ENCODE results near the gene FNBP1.
"Not testable (repeated sequence)": the region's sequence is repeated elsewhere in the genome, so short reads cannot be mapped to it uniquely, and the experiment has no call there.

FNBP1 gene

DNA sequence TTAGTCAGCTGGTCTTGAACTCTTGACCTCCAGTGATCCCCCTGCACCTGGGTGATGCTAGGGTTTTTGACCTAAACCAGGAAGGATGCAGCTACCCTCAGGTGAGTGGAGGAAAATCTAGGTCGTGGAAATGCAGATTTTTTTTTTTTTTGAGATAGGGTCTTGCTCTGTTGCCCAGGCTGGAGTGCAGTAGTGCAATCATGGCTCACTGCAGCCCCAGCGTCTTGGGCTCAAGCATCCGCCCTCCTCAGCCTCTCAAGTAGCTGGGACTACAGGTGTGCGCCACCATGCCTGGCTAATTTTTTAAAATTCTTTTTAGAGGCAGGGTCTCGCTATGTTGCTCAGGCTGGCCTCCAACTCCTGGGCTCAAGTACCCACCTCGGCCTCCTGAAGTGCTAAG lies 51.9 kb downstream of the FNBP1 start:
- H2BK120ac ChIP-seq (ENCODE audit: low read depth, low read length); H3K79me1 ChIP-seq (ENCODE audit: low read depth, low read length); H4K91ac ChIP-seq (ENCODE audit: low read depth, low read length, poor library complexity); H3K14ac ChIP-seq (ENCODE audit: low read length); H3K4me1 ChIP-seq (ENCODE audit: control insufficient read depth in 2 of 2, insufficient read depth in 1 of 2, low read depth in 1 of 2, low read length in 2 of 2); H2BK5ac ChIP-seq (ENCODE audit: low read length); H3K4me2 ChIP-seq (ENCODE audit: insufficient read depth, low read length, poor library complexity, severe bottlenecking); H3K4ac ChIP-seq (ENCODE audit: low read length); H2BK12ac ChIP-seq (ENCODE audit: low read length); H2BK15ac ChIP-seq (ENCODE audit: low read length); H3K23ac ChIP-seq (ENCODE audit: low read depth, low read length, poor library complexity); DNase-seq (ENCODE audit: low spot score); H3K9me3 ChIP-seq (replicated peaks in 1 of 2; ENCODE audit: control insufficient read depth in 2 of 2, insufficient read depth in 1 of 2, low read depth in 1 of 2, low read length in 2 of 2); H4K8ac ChIP-seq (ENCODE audit: low read depth, low read length); H2AFZ ChIP-seq (ENCODE audit: low read length); H3K9ac ChIP-seq (ENCODE audit: low read depth, low read length, poor library complexity); H2AK5ac ChIP-seq (ENCODE audit: low read depth, low read length); H3K27ac ChIP-seq (replicated peaks; ENCODE audit: low read length); H3K18ac ChIP-seq (ENCODE audit: low read length); H3K4me3 ChIP-seq (ENCODE audit: low read length in 2 of 2); H3K27me3 ChIP-seq (ENCODE audit: control insufficient read depth in 3 of 3, insufficient read depth in 3 of 3, low read depth in 1 of 3, low read length in 3 of 3): not testable (repeated sequence)
- no CpG with 5 or more reads among the region's 6 CpGs for WGBS, 2 donors (ENCODE audit: extremely low coverage in 2 of 2, insufficient read length in 2 of 2, insufficient replicate concordance in 1 of 2)
- peaks cover 0 to 14% of the 10 kb centered on the region in 2 donors for H3K36me3 ChIP-seq (replicated peaks in 1 of 2; ENCODE audit: control insufficient read depth in 2 of 2, insufficient read depth in 2 of 2, low read length in 2 of 2)

- no CpG with 5 or more reads among the region's 6 CpGs for WGBS, 2 donors (ENCODE audit: extremely low coverage in 2 of 2, insufficient read length in 2 of 2, insufficient replicate concordance in 1 of 2)
- H3K4me1 ChIP-seq (ENCODE audit: control insufficient read depth in 2 of 2, insufficient read depth in 1 of 2, low read depth in 1 of 2, low read length in 2 of 2): no peaks in the 10 kb centered on the region
- no peak overlapping the region for H3K14ac ChIP-seq (ENCODE audit: low read length)
- H4K91ac ChIP-seq (ENCODE audit: low read depth, low read length, poor library complexity): no peak overlapping the region
- no peak overlapping the region for H2BK12ac ChIP-seq (ENCODE audit: low read length)
- H2BK5ac ChIP-seq (ENCODE audit: low read length): no peak overlapping the region
- no peak overlapping the region for H3K27ac ChIP-seq (replicated peaks; ENCODE audit: low read length)
- H3K4ac ChIP-seq (ENCODE audit: low read length): no peak overlapping the region
- H4K8ac ChIP-seq (ENCODE audit: low read depth, low read length): no peak overlapping the region
- H3K18ac ChIP-seq (ENCODE audit: low read length): no peak overlapping the region
- no peak overlapping the region for H2AFZ ChIP-seq (ENCODE audit: low read length)
- H3K4me2 ChIP-seq (ENCODE audit: insufficient read depth, low read length, poor library complexity, severe bottlenecking): no peak overlapping the region
- no peak overlapping the region for H3K23ac ChIP-seq (ENCODE audit: low read depth, low read length, poor library complexity)
- no peak for DNase-seq (ENCODE audit: low spot score)
- H3K27me3 ChIP-seq (ENCODE audit: control insufficient read depth in 3 of 3, insufficient read depth in 3 of 3, low read depth in 1 of 3, low read length in 3 of 3): no peaks in the 10 kb centered on the region
- no peak overlapping the region for H2BK120ac ChIP-seq (ENCODE audit: low read depth, low read length)
- H2BK15ac ChIP-seq (ENCODE audit: low read length): no peak overlapping the region
- no peak overlapping the region for H3K4me3 ChIP-seq (ENCODE audit: low read length in 2 of 2)
- no peaks in the 10 kb centered on the region for H3K9me3 ChIP-seq (replicated peaks in 1 of 2; ENCODE audit: control insufficient read depth in 2 of 2, insufficient read depth in 1 of 2, low read depth in 1 of 2, low read length in 2 of 2)
- peaks cover 0 to 14% of the 10 kb centered on the region in 2 donors for H3K36me3 ChIP-seq (replicated peaks in 1 of 2; ENCODE audit: control insufficient read depth in 2 of 2, insufficient read depth in 2 of 2, low read length in 2 of 2)
- H3K9ac ChIP-seq (ENCODE audit: low read depth, low read length, poor library complexity): no peak overlapping the region
- no peak overlapping the region for H2AK5ac ChIP-seq (ENCODE audit: low read depth, low read length)
- no peaks in the 10 kb centered on the region for H3K79me1 ChIP-seq (ENCODE audit: low read depth, low read length)
Observed at GRCh38 chr9:129990269-129991010, 52.5 kb downstream of the FNBP1 start.

DNA sequence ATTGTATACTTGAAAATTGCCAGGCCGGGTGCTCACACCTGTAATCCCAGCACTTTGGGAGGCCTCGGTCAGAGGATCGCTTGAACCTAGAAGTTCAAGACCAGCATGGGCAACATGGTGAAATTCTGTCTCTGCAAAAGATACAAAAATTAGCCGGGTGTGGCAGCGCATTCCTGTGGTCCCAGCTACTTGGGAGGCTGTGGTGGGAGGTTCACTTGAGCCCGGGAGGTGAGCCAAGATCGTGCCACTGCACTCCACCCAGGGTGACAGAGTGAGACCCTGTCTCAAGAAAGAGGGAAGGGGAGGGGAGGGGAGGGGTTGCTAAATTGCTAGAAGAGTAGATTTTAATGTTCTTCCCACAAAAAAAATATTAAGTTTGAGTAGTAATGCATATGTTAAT lies 53.2 kb downstream of the FNBP1 start:
- peaks cover 0 to 3% of the 10 kb centered on the region in 2 donors for H3K9me3 ChIP-seq (replicated peaks in 1 of 2; ENCODE audit: control insufficient read depth in 2 of 2, insufficient read depth in 1 of 2, low read depth in 1 of 2, low read length in 2 of 2)
- H2BK120ac ChIP-seq (ENCODE audit: low read depth, low read length): no peak overlapping the region
- no peak overlapping the region for H2BK5ac ChIP-seq (ENCODE audit: low read length)
- H3K4ac ChIP-seq (ENCODE audit: low read length): no peak overlapping the region
- WGBS, 2 donors (ENCODE audit: extremely low coverage in 2 of 2, insufficient read length in 2 of 2, insufficient replicate concordance in 1 of 2): no CpG with 5 or more reads among the region's 7 CpGs
- no peak overlapping the region for H4K8ac ChIP-seq (ENCODE audit: low read depth, low read length)
- H2AFZ ChIP-seq (ENCODE audit: low read length): no peak overlapping the region
- H3K4me1 ChIP-seq (ENCODE audit: control insufficient read depth in 2 of 2, insufficient read depth in 1 of 2, low read depth in 1 of 2, low read length in 2 of 2): no peaks in the 10 kb centered on the region
- H3K23ac ChIP-seq (ENCODE audit: low read depth, low read length, poor library complexity): no peak overlapping the region
- H3K79me1 ChIP-seq (ENCODE audit: low read depth, low read length): no peaks in the 10 kb centered on the region
- no peak overlapping the region for H3K14ac ChIP-seq (ENCODE audit: low read length)
- H2BK12ac ChIP-seq (ENCODE audit: low read length): no peak overlapping the region
- H3K4me2 ChIP-seq (ENCODE audit: insufficient read depth, low read length, poor library complexity, severe bottlenecking): no peak overlapping the region
- DNase-seq (ENCODE audit: low spot score): no peak
- no peak overlapping the region for H3K18ac ChIP-seq (ENCODE audit: low read length)
- no peak overlapping the region for H2BK15ac ChIP-seq (ENCODE audit: low read length)
- H3K9ac ChIP-seq (ENCODE audit: low read depth, low read length, poor library complexity): no peak overlapping the region
- peaks cover 0 to 13% of the 10 kb centered on the region in 2 donors for H3K36me3 ChIP-seq (replicated peaks in 1 of 2; ENCODE audit: control insufficient read depth in 2 of 2, insufficient read depth in 2 of 2, low read length in 2 of 2)
- H4K91ac ChIP-seq (ENCODE audit: low read depth, low read length, poor library complexity): no peak overlapping the region
- no peak overlapping the region for H3K27ac ChIP-seq (replicated peaks; ENCODE audit: low read length)
- H3K27me3 ChIP-seq (ENCODE audit: control insufficient read depth in 3 of 3, insufficient read depth in 3 of 3, low read depth in 1 of 3, low read length in 3 of 3): no peaks in the 10 kb centered on the region
- no peak overlapping the region for H3K4me3 ChIP-seq (ENCODE audit: low read length in 2 of 2)
- no peak overlapping the region for H2AK5ac ChIP-seq (ENCODE audit: low read depth, low read length)

DNA sequence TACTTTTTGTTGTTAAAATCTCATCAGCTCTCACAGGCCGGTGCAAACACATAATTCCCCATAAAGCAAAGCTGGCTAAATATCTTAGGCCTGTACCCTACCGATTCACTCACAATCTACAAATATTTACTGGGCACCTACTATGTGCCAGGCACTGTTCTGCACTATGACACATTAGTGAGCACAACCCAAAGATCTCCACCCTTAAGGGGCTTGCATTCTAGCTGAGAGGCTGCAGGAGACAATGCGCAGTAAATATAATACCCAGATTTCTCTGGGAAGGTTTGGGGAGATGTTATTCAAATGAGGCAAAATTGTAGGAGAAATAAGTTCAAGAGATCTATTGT lies 53.7 kb downstream of the FNBP1 start:
- peaks cover 0 to 3% of the 10 kb centered on the region in 2 donors for H3K9me3 ChIP-seq (replicated peaks in 1 of 2; ENCODE audit: control insufficient read depth in 2 of 2, insufficient read depth in 1 of 2, low read depth in 1 of 2, low read length in 2 of 2)
- no CpG with 5 or more reads among the region's 3 CpGs for whole genome bisulfite sequencing, 2 donors (ENCODE audit: extremely low coverage in 2 of 2, insufficient read length in 2 of 2, insufficient replicate concordance in 1 of 2)
- H4K91ac ChIP-seq (ENCODE audit: low read depth, low read length, poor library complexity): no peak overlapping the region
- no peaks in the 10 kb centered on the region for H3K4me1 ChIP-seq (ENCODE audit: control insufficient read depth in 2 of 2, insufficient read depth in 1 of 2, low read depth in 1 of 2, low read length in 2 of 2)
- no peak overlapping the region for H3K23ac ChIP-seq (ENCODE audit: low read depth, low read length, poor library complexity)
- H3K36me3 ChIP-seq (replicated peaks in 1 of 2; ENCODE audit: control insufficient read depth in 2 of 2, insufficient read depth in 2 of 2, low read length in 2 of 2): peaks cover 0 to 10% of the 10 kb centered on the region in 2 donors
- H3K4me3 ChIP-seq (ENCODE audit: low read length in 2 of 2): no peak overlapping the region
- no peak overlapping the region for H3K27ac ChIP-seq (replicated peaks; ENCODE audit: low read length)
- H3K18ac ChIP-seq (ENCODE audit: low read length): no peak overlapping the region
- no peak for DNase-seq (ENCODE audit: low spot score)
- H2BK12ac ChIP-seq (ENCODE audit: low read length): no peak overlapping the region
- no peaks in the 10 kb centered on the region for H3K79me1 ChIP-seq (ENCODE audit: low read depth, low read length)
- H3K4me2 ChIP-seq (ENCODE audit: insufficient read depth, low read length, poor library complexity, severe bottlenecking): no peak overlapping the region
- no peak overlapping the region for H2BK120ac ChIP-seq (ENCODE audit: low read depth, low read length)
- no peak overlapping the region for H2BK5ac ChIP-seq (ENCODE audit: low read length)
- no peak overlapping the region for H2BK15ac ChIP-seq (ENCODE audit: low read length)
- H3K4ac ChIP-seq (ENCODE audit: low read length): no peak overlapping the region
- no peak overlapping the region for H4K8ac ChIP-seq (ENCODE audit: low read depth, low read length)
- no peak overlapping the region for H3K9ac ChIP-seq (ENCODE audit: low read depth, low read length, poor library complexity)
- no peak overlapping the region for H3K14ac ChIP-seq (ENCODE audit: low read length)
- H2AFZ ChIP-seq (ENCODE audit: low read length): no peak overlapping the region
- no peak overlapping the region for H2AK5ac ChIP-seq (ENCODE audit: low read depth, low read length)
- H3K27me3 ChIP-seq (ENCODE audit: control insufficient read depth in 3 of 3, insufficient read depth in 3 of 3, low read depth in 1 of 3, low read length in 3 of 3): no peaks in the 10 kb centered on the region
